NT2/D1 (cell line): ENCODE measurements around the gene C19orf85.
"Not testable (repeated sequence)": the region's sequence is repeated elsewhere in the genome, so short reads cannot be mapped to it uniquely, and the experiment has no call there.

Experiments used
- DNase-seq: peaks from one replicate; pipeline ENCODE4 v3.0.0-alpha.2; 2011; ENCODE audit warnings: low read depth, low spot score
- H3K27me3 ChIP-seq: 2 replicates; pipeline ENCODE4 v1.6.0; 2011; ENCODE audit warnings: mild to moderate bottlenecking; ENCODE audit not compliant: insufficient read length, insufficient read depth
- H3K36me3 ChIP-seq: 2 replicates; pipeline ENCODE4 v1.6.1; 2011; ENCODE audit warnings: mild to moderate bottlenecking, low read length, mixed read lengths; ENCODE audit not compliant: insufficient read depth, insufficient read length
- H3K4me1 ChIP-seq: 2 replicates; pipeline ENCODE4 v1.5.1; 2011; ENCODE audit not compliant: insufficient read depth, insufficient read length
- H3K4me3 ChIP-seq: 2 replicates; pipeline ENCODE4 v1.5.1; 2011; ENCODE audit warnings: low read depth; ENCODE audit not compliant: insufficient read length
- H3K9ac ChIP-seq: 2 replicates; pipeline ENCODE4 v1.6.0; 2011; ENCODE audit warnings: low read depth; ENCODE audit not compliant: insufficient read length
- H3K9me3 ChIP-seq: 2 replicates; pipeline ENCODE4 v1.5.1; 2011; ENCODE audit warnings: mild to moderate bottlenecking, low read length; ENCODE audit not compliant: insufficient read depth
- SUZ12 ChIP-seq: IDR thresholded peaks from 2 replicates; pipeline ENCODE4 v1.6.1; 2011; ENCODE audit not compliant: insufficient read length, insufficient read depth; ENCODE audit errors: extremely low read depth
- YY1 ChIP-seq: IDR thresholded peaks from 2 replicates; pipeline ENCODE4 v1.6.1; 2011; ENCODE audit not compliant: insufficient read length, insufficient read depth
- ZNF274 ChIP-seq: IDR thresholded peaks from 2 replicates; pipeline ENCODE4 v1.6.1; 2011; ENCODE audit warnings: mild to moderate bottlenecking, low read depth, low read length

The C19orf85 gene

DNA sequence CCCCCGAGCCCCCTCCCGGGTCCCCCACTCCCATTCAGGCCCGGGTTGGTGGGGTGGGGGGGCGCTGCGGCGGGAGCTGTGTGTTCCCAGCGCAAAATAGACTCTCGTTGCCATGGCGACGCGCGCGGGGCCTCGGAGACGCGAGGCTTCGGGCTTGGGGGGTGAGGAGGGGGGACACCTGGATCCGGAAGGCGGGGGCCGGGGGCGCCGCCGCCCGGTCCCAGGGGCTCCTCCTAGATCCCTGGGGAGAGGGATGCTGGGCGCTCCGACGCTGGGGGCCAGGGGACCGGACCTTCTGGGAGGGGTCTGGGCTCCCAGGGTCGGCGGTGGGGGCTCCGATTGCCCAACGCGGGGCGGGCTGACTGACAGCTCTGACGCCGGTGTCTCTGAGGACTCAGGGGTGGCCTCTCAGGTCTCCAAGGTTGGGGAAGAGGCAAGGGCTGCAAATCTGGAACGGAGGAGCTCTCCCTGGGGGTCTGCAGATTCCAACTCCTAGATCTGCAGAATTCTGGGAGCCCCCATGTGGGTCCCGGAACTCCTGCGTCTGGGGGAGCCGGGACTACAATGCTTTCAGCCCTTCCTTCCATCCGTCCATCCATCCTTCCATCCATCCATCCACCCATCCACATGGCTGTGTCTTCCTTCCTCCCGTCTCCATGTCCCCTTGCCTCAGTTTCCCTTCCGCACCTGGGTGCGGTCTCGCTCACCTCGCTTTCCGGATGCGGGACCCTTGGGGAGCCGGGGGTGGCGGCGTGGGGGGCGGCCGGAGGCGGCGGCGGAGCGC is 12.4 kb downstream of the C19orf85 start:
- no peak for DNase-seq
- peaks cover 61% of the 10 kb centered on the region for H3K27me3 ChIP-seq
- H3K4me1 ChIP-seq: no peaks in the 10 kb centered on the region
- TF ChIP-seq YY1: no peak
- TF ChIP-seq SUZ12: peak; percentile 67
- TF ChIP-seq ZNF274: no peak
- no peak overlapping the region for H3K9ac ChIP-seq
- no peaks in the 10 kb centered on the region for H3K36me3 ChIP-seq
- no peak overlapping the region for H3K4me3 ChIP-seq
- H3K9me3 ChIP-seq: no peaks in the 10 kb centered on the region

DNA sequence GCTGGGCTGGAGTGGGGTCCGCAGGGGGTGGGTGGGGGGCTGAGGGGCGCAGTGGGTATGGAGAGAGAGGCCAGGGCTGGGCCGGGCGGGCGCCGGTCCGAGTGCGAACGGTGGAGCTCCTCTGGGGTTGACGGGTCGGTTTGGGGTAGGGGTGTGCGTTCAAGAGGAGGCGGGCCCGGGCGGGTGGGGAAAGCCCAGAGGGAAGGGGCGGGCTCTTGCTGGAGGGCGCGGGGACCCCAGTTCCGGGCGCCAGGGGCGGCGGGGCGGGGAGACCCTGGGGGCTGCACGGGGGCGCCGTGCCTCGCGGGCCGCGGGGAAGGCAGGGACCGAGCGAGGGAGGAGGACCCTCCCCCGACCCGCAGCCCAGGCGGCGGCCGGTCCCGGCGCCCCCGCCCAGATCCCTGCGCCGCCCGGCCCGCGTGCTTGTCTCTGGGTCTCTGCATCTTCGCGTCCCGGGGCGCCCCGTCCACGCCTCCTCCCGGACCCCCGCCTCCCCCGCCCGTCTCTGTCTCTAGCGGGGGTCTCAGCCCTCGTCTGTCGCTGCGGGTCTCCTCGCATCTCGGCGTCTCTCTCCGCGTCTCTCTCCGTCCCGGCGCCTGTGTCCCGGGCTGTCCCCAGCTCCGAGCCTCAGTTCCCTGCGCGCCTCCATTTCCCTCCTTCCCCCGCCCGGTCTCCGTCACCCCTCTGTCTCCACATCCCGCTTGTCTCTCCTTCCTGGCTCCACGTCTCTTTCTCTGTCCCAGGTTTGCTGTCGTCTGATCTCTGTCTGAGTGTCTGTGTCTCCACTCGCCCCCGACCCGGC is 13.2 kb downstream of the C19orf85 start:
- TF ChIP-seq ZNF274 (no peak), SUZ12 (peak; percentile 89), YY1 (no peak)
- peak overlapping the region; percentile 37 for H3K4me3 ChIP-seq
- no peaks in the 10 kb centered on the region for H3K36me3 ChIP-seq
- H3K9ac ChIP-seq: peak overlapping the region; percentile 56
- no peaks in the 10 kb centered on the region for H3K4me1 ChIP-seq
- no peaks in the 10 kb centered on the region for H3K9me3 ChIP-seq
- peaks cover 69% of the 10 kb centered on the region for H3K27me3 ChIP-seq
- DNase-seq: no peak

DNA sequence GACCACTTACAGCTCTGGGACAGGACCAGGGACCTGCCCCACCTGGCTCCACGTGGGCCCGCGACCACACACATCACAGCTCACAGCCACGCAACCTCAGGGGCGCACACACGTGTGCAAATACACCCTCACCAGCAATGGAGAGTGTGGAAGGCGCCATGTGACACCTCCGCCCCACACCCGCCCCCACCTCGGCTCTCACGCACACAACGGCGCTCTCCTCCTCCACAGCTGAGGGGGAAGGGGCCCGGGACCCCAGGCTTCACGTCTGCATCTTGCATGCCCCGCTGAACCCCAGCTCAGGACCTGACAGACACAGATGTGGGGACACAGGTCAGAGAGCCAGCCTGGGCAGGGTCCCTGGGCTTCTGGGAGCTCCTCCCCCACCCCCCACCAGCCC is 15.1 kb downstream of the C19orf85 start:
- Histone ChIP-seq H3K9ac (no peak overlapping the region), H3K27me3 (peaks cover 87% of the 10 kb centered on the region), H3K4me1 (no peaks in the 10 kb centered on the region), H3K36me3 (no peaks in the 10 kb centered on the region), H3K9me3 (no peaks in the 10 kb centered on the region), H3K4me3 (no peak overlapping the region)
- DNase-seq: no peak
- no peak for TF ChIP-seq ZNF274
- TF ChIP-seq YY1: no peak
- TF ChIP-seq SUZ12: no peak

DNA sequence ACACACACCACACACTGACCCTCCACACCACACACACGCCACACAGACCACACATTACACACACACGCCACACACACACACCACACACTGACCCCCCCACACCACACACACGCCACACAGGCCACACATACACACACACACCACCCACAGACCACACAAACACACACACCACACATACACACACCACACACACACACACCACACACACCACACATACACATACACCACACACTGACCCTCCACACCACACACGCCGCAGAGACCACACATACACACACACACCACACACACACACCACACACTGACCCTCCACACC is 16.4 kb downstream of the C19orf85 start:
- H3K4me1 ChIP-seq, DNase-seq, H3K9ac ChIP-seq, H3K4me3 ChIP-seq, H3K36me3 ChIP-seq, H3K9me3 ChIP-seq: not testable (repeated sequence)
- H3K27me3 ChIP-seq: peaks cover 93% of the 10 kb centered on the region

DNA sequence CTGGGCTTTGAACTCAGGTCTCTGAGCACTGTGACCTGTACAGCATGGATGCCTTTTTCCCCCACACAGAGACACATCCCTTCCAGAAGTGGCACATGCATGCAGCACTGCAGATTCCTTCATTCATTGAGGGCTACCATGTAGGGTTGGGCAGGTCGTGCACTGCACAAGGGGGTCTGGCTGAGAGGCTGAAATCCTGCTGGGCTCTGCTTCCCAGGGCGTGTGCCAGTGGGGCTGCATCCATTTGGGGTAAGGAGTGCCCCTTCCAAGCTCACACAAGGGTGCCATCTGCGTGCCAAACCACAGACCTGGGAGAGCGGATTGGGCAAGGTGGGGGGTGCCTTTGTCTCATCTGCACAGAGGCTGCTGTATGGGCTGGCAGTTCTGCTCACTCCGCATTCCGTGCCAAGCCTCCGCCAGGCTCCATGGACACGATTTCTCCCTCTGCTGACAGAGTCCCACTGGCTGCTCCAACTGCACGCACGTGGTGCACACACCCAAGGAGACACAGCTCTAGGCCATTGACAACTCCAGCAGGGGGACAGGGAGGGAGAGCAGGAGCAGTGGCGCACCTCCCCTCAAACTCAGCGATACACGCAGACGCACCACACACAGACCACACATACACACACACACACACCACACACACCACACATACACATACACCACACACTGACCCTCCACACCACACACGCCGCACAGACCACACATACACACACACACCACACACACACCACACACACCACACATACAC is 17.0 kb downstream of the C19orf85 start:
- Histone ChIP-seq H3K9ac (no peak overlapping the region), H3K36me3 (no peaks in the 10 kb centered on the region), H3K9me3 (no peaks in the 10 kb centered on the region), H3K4me3 (no peak overlapping the region), H3K27me3 (peaks cover 94% of the 10 kb centered on the region), H3K4me1 (no peaks in the 10 kb centered on the region)
- no peak for DNase-seq
- TF ChIP-seq ZNF274: no peak
- no peak for TF ChIP-seq YY1
- TF ChIP-seq SUZ12: no peak

DNA sequence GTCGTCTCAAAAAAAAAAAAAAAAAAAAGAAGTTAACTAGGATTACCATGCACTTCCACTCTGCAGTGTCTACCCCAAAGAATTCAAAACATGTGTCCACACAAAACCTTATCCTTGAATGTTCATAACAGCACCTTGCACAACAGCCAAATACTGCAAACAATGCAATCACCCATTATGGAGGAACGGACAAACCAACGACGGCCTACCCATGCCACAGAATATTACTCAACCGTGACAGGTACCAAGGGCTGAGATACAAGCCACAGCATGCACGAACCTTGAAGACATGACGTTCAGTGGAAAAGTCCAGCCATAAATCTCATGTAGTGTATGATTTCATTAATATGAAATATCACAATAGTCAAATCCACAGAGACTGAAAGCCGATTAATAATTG is 18.5 kb downstream of the C19orf85 start:
- TF ChIP-seq ZNF274 (no peak), SUZ12 (no peak), YY1 (no peak)
- DNase-seq: no peak
- H3K4me1 ChIP-seq: no peaks in the 10 kb centered on the region
- no peaks in the 10 kb centered on the region for H3K36me3 ChIP-seq
- H3K27me3 ChIP-seq: peaks cover 95% of the 10 kb centered on the region
- no peak overlapping the region for H3K4me3 ChIP-seq
- H3K9me3 ChIP-seq: no peaks in the 10 kb centered on the region
- H3K9ac ChIP-seq: no peak overlapping the region

DNA sequence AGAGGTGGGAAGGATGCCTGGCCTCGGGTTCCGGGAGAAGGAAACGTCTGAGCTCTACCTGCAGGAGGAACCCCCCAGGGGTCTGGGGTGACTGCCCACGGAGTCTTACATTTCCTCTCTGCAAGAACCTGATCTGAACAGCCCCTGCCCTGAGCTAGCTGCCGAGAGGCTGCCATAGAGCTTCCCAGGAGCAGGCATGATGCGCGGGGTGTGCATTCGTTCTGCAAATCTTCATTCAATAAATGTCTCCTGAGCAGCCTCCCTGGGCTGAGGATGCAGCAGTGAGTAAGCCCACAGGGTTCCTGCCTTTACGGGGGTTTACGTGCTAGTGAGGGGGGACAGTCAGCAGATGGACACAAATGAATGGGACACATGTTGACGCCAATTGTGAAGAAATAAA is 19.9 kb downstream of the C19orf85 start:
- H3K4me1 ChIP-seq: peaks cover 3% of the 10 kb centered on the region
- no peak for DNase-seq
- no peak overlapping the region for H3K9ac ChIP-seq
- no peaks in the 10 kb centered on the region for H3K36me3 ChIP-seq
- TF ChIP-seq SUZ12 (no peak), ZNF274 (no peak), YY1 (no peak)
- no peaks in the 10 kb centered on the region for H3K9me3 ChIP-seq
- H3K4me3 ChIP-seq: no peak overlapping the region
- peaks cover 97% of the 10 kb centered on the region for H3K27me3 ChIP-seq
